Chondrocyte (in vitro differentiated cells): ENCODE data around the gene CFAP77. TPM values are rescaled to one million over a fixed set of nuclear protein-coding genes. Genes with fewer than 3 reads are reported as not detected.
"Not testable (repeated sequence)": the region's sequence is repeated elsewhere in the genome, so short reads cannot be mapped to it uniquely, and the experiment has no call there.

ENCODE experiments used
- DNase-seq: peaks from one replicate; pipeline ENCODE4 v3.0.0; 2021; ENCODE audit warnings: mixed read lengths, low spot score
- H3K27ac Mint-ChIP-seq: one replicate; pipeline ENCODE4 v1.8.0; 2021; ENCODE audit warnings: mild to moderate bottlenecking, moderate library complexity, mixed read lengths; ENCODE audit not compliant: unreplicated experiment
- H3K27me3 Mint-ChIP-seq: 2 replicates; pipeline ENCODE4 v1.8.0; 2021; ENCODE audit warnings: low read depth, mixed read lengths
- H3K36me3 Mint-ChIP-seq: 2 replicates; pipeline ENCODE4 v1.8.0; 2021; ENCODE audit warnings: low read depth, mixed read lengths
- H3K4me1 Mint-ChIP-seq: 2 replicates; pipeline ENCODE4 v1.8.0; 2021; ENCODE audit warnings: low read depth, mild to moderate bottlenecking, mixed read lengths
- H3K4me3 Mint-ChIP-seq: one replicate; pipeline ENCODE4 v1.8.0; 2021; ENCODE audit warnings: mild to moderate bottlenecking, moderate library complexity, mixed read lengths; ENCODE audit not compliant: unreplicated experiment
- H3K9me3 Mint-ChIP-seq: 2 replicates; pipeline ENCODE4 v1.8.0; 2021; ENCODE audit warnings: low read depth, mixed read lengths
- CTCF ChIP-seq: fragments of 200-600 bp; sonication (generic); IDR thresholded peaks from 2 replicates; pipeline ENCODE4 v1.5.0; 2021; ENCODE audit warnings: antibody characterized with exemption, mild to moderate bottlenecking, moderate library complexity
- total RNA-seq: library from RNA; stranded (reverse); gene quantifications from 3 replicates; pipeline ENCODE4 v1.2.1, GENCODE V29; 2021

CFAP77 gene
- total RNA-seq, 1 donor from 2014 or later = 0.47 TPM

GRCh38 chr9:132369421-132369820, 40.6 kb upstream of the CFAP77 start:
- Mint-ChIP-seq H3K4me1 (peaks cover 3% of the 10 kb centered on the region), H3K9me3 (no peaks in the 10 kb centered on the region), H3K36me3 (peaks cover 2% of the 10 kb centered on the region), H3K4me3 (no peak overlapping the region), H3K27me3 (no peaks in the 10 kb centered on the region), H3K27ac (no peak overlapping the region)
- no peak for DNase-seq
- TF ChIP-seq CTCF = no peak

- H3K27ac Mint-ChIP-seq = no peak overlapping the region
- peaks cover 3% of the 10 kb centered on the region for H3K4me1 Mint-ChIP-seq
- no peak for DNase-seq
Measured at GRCh38 chr9:132370592-132370991, 39.4 kb upstream of the CFAP77 start.

DNA sequence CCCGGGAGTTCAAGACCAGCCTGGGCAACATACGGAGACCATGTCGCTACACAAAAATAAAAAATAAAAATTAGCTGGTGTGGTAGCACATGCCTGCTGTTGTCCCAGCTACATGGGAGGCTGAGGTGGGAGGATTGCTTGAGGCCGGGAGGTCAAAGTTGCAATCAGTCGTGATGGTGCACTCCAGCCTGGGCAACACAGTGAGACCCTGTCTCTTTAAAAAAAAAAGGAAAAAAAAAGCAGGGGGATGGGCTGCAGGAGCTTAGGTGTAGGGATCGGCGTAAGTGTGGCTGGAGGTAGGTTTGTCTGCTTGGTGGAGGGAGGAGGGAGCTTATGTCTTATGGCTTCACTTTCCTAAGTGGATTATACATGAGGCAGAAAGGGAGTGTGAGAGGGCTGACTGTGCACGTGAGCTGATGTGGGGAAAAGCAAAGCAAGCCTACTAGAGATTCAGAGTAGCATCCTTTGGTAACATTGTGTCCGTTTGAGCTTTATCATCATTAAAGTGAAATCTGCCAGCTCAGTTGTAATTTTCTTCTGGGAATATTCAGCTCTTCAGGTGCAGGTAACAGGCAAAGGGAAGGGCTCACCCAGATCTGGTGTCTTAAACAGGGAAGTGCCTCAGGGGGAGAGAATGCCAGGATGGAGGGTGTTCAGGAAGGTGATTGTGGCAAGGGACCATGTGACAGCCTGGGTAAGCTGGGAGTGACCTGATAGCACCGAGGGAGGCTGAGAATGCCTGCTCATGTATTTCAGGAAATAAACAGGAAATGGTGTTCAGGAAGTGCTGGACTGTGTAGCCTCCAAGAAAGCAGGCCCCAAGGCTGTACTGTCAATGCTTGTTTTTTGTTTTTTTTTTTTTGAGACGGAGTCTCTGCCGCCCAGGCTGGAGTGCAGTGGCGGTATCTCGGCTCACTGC, 37.6 kb upstream of the CFAP77 start:
- no peak for TF ChIP-seq CTCF
- peaks cover 6% of the 10 kb centered on the region for H3K36me3 Mint-ChIP-seq
- no peak for DNase-seq
- peaks cover 3% of the 10 kb centered on the region for H3K4me1 Mint-ChIP-seq
- no peaks in the 10 kb centered on the region for H3K9me3 Mint-ChIP-seq
- no peaks in the 10 kb centered on the region for H3K27me3 Mint-ChIP-seq
- H3K27ac Mint-ChIP-seq = no peak overlapping the region
- H3K4me3 Mint-ChIP-seq = no peak overlapping the region

More at GRCh38 chr9:132370592-132370991, 39.4 kb upstream of the CFAP77 start:
- H3K27me3 Mint-ChIP-seq = no peaks in the 10 kb centered on the region
- no peaks in the 10 kb centered on the region for H3K9me3 Mint-ChIP-seq
- TF ChIP-seq CTCF = no peak
- H3K36me3 Mint-ChIP-seq = peaks cover 2% of the 10 kb centered on the region
- H3K4me3 Mint-ChIP-seq = no peak overlapping the region

DNA sequence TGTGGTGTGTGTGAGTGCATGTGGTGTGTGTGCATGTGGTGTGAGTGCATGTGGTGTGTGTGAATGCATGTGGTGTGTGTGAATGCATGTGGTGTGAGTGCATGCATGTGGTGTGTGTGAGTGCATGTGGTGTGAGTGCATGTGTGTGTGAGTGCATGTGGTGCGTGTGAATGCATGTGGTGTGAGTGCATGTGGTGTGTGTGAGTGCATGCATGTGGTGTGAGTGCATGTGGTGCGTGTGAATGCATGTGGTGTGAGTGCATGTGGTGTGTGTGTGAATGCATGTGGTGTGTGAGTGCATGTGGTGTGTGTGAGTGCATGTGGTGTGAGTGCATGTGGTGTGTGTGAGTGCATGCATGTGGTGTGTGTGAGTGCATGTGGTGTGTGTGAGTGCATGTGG, 32.2 kb upstream of the CFAP77 start:
- H3K27ac Mint-ChIP-seq, DNase-seq, H3K9me3 Mint-ChIP-seq, H3K4me1 Mint-ChIP-seq, H3K4me3 Mint-ChIP-seq, H3K27me3 Mint-ChIP-seq, H3K36me3 Mint-ChIP-seq: not testable (repeated sequence)

- not testable (repeated sequence) for DNase-seq, H3K27ac Mint-ChIP-seq, H3K4me1 Mint-ChIP-seq, H3K4me3 Mint-ChIP-seq, H3K9me3 Mint-ChIP-seq, H3K27me3 Mint-ChIP-seq
- peaks cover 12% of the 10 kb centered on the region for H3K36me3 Mint-ChIP-seq
Measured at GRCh38 chr9:132378416-132378815, 31.6 kb upstream of the CFAP77 start.

- no peak for DNase-seq
- no peaks in the 10 kb centered on the region for H3K27me3 Mint-ChIP-seq
- H3K9me3 Mint-ChIP-seq = no peaks in the 10 kb centered on the region
- no peak overlapping the region for H3K27ac Mint-ChIP-seq
- H3K36me3 Mint-ChIP-seq = peaks cover 21% of the 10 kb centered on the region
- H3K4me1 Mint-ChIP-seq = no peaks in the 10 kb centered on the region
- no peak for TF ChIP-seq CTCF
- H3K4me3 Mint-ChIP-seq = no peak overlapping the region
Measured at GRCh38 chr9:132381966-132382541, 28.0 kb upstream of the CFAP77 start.
